K562 (cell line): ENCODE measurements around the gene UBR7. TPM values are rescaled to one million over a fixed set of nuclear protein-coding genes. Genes with fewer than 3 reads are reported as not detected.

Experiments used
- ATAC-seq: fragments of 200-7000 bp; cut with Tn5 transposase; 3 replicates; pipeline ENCODE4 v1.9.1; 2020; ENCODE audit warnings: moderate library complexity
- BruUV-seq: library from RNA; stranded (reverse); fragments of 400-500 nt; replicated peaks from 2 replicates; lab custom pipeline; 2021; lab: Mats Ljungman, UMichigan
- CTCF ChIA-PET: fragments of 300-600 bp; formaldehyde crosslinking; extraction: SDS; loops from one replicate; lab custom pipeline; 2021; ENCODE audit warnings: low intra/inter-chr PET ratio; lab: Yijun Ruan, JAX
- POLR2A ChIA-PET: fragments of 300-600, 350-650 bp; sonication (Branson Sonifier 250); formaldehyde crosslinking; extraction: SDS; loops from one replicate; lab custom pipeline; 2021; ENCODE audit warnings: antibody characterized with exemption, inconsistent platforms; lab: Yijun Ruan, JAX
- DNase-seq, 4 experiments: peaks; one replicate each; pipeline versions ENCODE4 v3.0.0 to v3.0.0-alpha.2; 2011 to 2018; ENCODE audit warnings: low spot score in 3 of 4, mixed read lengths in 3 of 4; ENCODE audit errors: extremely low read depth in 1 of 4
- FAIRE-seq: peaks from 2 replicates; lab custom pipeline; 2011; peaks lifted over from hg19 to GRCh38; lab: Jason Lieb, UNC
- H2AFZ ChIP-seq: 2 replicates; pipeline ENCODE4 v1.6.0; 2011; ENCODE audit warnings: low read depth, low read length, control low read depth, inconsistent platforms
- H3K27ac ChIP-seq: fragments of 200-600 bp; 3 replicates; pipeline ENCODE4 v1.8.0; 2011; ENCODE audit warnings: low read depth, mild to moderate bottlenecking, control low read depth, inconsistent platforms, low read length, moderate library complexity, mixed read lengths; ENCODE audit errors: extremely low read depth
- H3K27me3 ChIP-seq, 2 experiments: fragments of 300-600 bp in 1 of 2; 2 replicates in 1 of 2; 3 replicates in 1 of 2; pipeline versions ENCODE4 v1.6.0 to v1.8.0; 2011; ENCODE audit warnings: inconsistent platforms in 2 of 2, low read length in 2 of 2, mild to moderate bottlenecking in 1 of 2, mixed read lengths in 1 of 2, moderate library complexity in 1 of 2; ENCODE audit not compliant: control insufficient read depth in 2 of 2, insufficient read depth in 2 of 2
- H3K36me3 ChIP-seq: fragments of 300-600 bp; 3 replicates; pipeline ENCODE4 v1.8.0; 2011; ENCODE audit warnings: mild to moderate bottlenecking, low read length, inconsistent platforms; ENCODE audit not compliant: control insufficient read depth, insufficient read depth
- H3K4me1 ChIP-seq, 2 experiments: fragments of 200-600 bp in 1 of 2; replicated peaks in 1 of 2; 2 replicates in 1 of 2; 3 replicates in 1 of 2; pipeline versions ENCODE4 v1.5.1 to v1.8.0; 2011; ENCODE audit warnings: inconsistent platforms in 2 of 2, low read length in 2 of 2, mild to moderate bottlenecking in 1 of 2, mixed read lengths in 1 of 2, moderate library complexity in 1 of 2; ENCODE audit not compliant: control insufficient read depth in 2 of 2, insufficient read depth in 2 of 2
- H3K4me2 ChIP-seq: 2 replicates; pipeline ENCODE4 v1.6.1; 2011; ENCODE audit warnings: low read length, control low read depth, inconsistent platforms, mixed read lengths; ENCODE audit not compliant: insufficient read depth
- H3K4me3 ChIP-seq: fragments of 200-600 bp; sonication (generic), shearing (Covaris generic); 2 replicates; pipeline ENCODE4 v1.5.1; 2016; ENCODE audit warnings: control low read depth, inconsistent platforms
- H3K79me2 ChIP-seq: fragments of 200-600 bp; 3 replicates; pipeline ENCODE4 v1.8.0; 2011; ENCODE audit warnings: low read length, inconsistent platforms; ENCODE audit not compliant: control insufficient read depth, insufficient read depth
- H3K9ac ChIP-seq, 2 experiments: 2 replicates each; pipeline versions ENCODE4 v1.6.0 to v1.6.1; 2011; ENCODE audit warnings: low read depth in 2 of 2, low read length in 2 of 2, control low read depth in 1 of 2, inconsistent platforms in 1 of 2, mild to moderate bottlenecking in 1 of 2, mixed read lengths in 1 of 2; ENCODE audit not compliant: insufficient read depth in 1 of 2
- H3K9me1 ChIP-seq: one replicate; pipeline ENCODE4 v1.6.0; 2011; ENCODE audit warnings: inconsistent platforms, mild to moderate bottlenecking, low read length, moderate library complexity; ENCODE audit not compliant: control insufficient read depth, insufficient read depth
- H3K9me3 ChIP-seq: replicated peaks from 2 replicates; pipeline ENCODE4 v1.5.1; 2011; ENCODE audit warnings: low read depth, low read length, inconsistent platforms; ENCODE audit not compliant: control insufficient read depth, insufficient read depth
- H4K20me1 ChIP-seq: replicated peaks from 2 replicates; pipeline ENCODE4 v1.6.1; 2011; ENCODE audit warnings: low read length, inconsistent platforms, mixed read lengths; ENCODE audit not compliant: control insufficient read depth, insufficient read depth
- C11orf30 ChIP-seq: fragments of 450-650 bp; IDR thresholded peaks from 2 replicates; pipeline ENCODE4 v1.6.1; 2016; ENCODE audit warnings: low read depth, mild to moderate bottlenecking
- CBFA2T3 ChIP-seq: fragments of 450-650 bp; IDR thresholded peaks from 2 replicates; pipeline ENCODE4 v1.6.1; 2017
- CEBPG ChIP-seq, 3 experiments: fragments of 200-800 bp in 1 of 3; sonication (Bioruptor generic) in 1 of 3; sonication (generic) in 1 of 3; formaldehyde crosslinking in 1 of 3; IDR thresholded peaks in 2 of 3; conservative IDR thresholded peaks in 1 of 3; 2 replicates each; pipeline versions ENCODE4 v1.6.1 to v1.8.0; 2016 to 2022; ENCODE audit warnings: missing compliant biosample characterization in 2 of 3, missing genetic modification characterization in 2 of 3, mild to moderate bottlenecking in 1 of 3, missing genetic modification reagents in 1 of 3
- DPF2 ChIP-seq: fragments of 450-650 bp; IDR thresholded peaks from 2 replicates; pipeline ENCODE4 v1.6.1; 2016
- JUND ChIP-seq, 2 experiments: IDR thresholded peaks; 2 replicates in 1 of 2; 3 replicates in 1 of 2; pipeline ENCODE4 v1.6.1; 2011; ENCODE audit warnings: borderline replicate concordance in 2 of 2, low read depth in 2 of 2, low read length in 2 of 2, improper control_type of control experiment in 1 of 2, missing biosample characterization in 1 of 2, missing genetic modification characterization in 1 of 2, missing genetic modification reagents in 1 of 2
- KDM1A ChIP-seq, 2 experiments: fragments of 450-650 bp; IDR thresholded peaks; 2 replicates each; pipeline ENCODE4 v1.6.1; 2016; ENCODE audit warnings: mild to moderate bottlenecking in 2 of 2
- MAFK ChIP-seq: IDR thresholded peaks from 2 replicates; pipeline ENCODE4 v1.6.1; 2011; ENCODE audit warnings: low read length, improper control_type of control experiment
- POLR2B ChIP-seq: fragments of 450-650 bp; IDR thresholded peaks from 2 replicates; pipeline ENCODE4 v1.6.1; 2018; ENCODE audit warnings: low read depth; ENCODE audit not compliant: partially characterized antibody
- RCOR1 ChIP-seq, 2 experiments: IDR thresholded peaks; 2 replicates each; pipeline ENCODE4 v1.6.1; 2012; ENCODE audit warnings: low read depth in 2 of 2, low read length in 2 of 2, borderline replicate concordance in 1 of 2, improper control_type of control experiment in 1 of 2
- TAL1 ChIP-seq: fragments of 450-650 bp; IDR thresholded peaks from 2 replicates; pipeline ENCODE4 v1.6.1; 2016; ENCODE audit warnings: mild to moderate bottlenecking
- ZMIZ1 ChIP-seq, 2 experiments: fragments of 150-350 bp in 1 of 2; IDR thresholded peaks; 2 replicates each; pipeline ENCODE4 v1.6.1; 2012 to 2016; ENCODE audit warnings: low read depth in 2 of 2, low read length in 2 of 2, mild to moderate bottlenecking in 1 of 2, moderate library complexity in 1 of 2
- ZNF507 ChIP-seq: conservative IDR thresholded peaks from 2 replicates; pipeline ENCODE4 v1.6.1; 2017; ENCODE audit warnings: missing genetic modification characterization, missing compliant biosample characterization
- WGBS: fragments of 100-300 bp; shearing (Covaris generic); methylation state at CpG from one replicate; pipeline ENCODE4 v1.1.6; 2016; ENCODE audit warnings: low coverage, mixed read lengths; ENCODE audit not compliant: insufficient coverage; ENCODE audit errors: missing lambda C conversion rate; 5-methylcytosine and 5-hydroxymethylcytosine counted together
- in situ Hi-C: fragments of 300-500 bp; cut with MboI; formaldehyde crosslinking; loops from 4 replicates; pipeline ENCODE4 v1.15.0; 2018; ENCODE audit warnings: inconsistent platforms, mixed read lengths
- intact Hi-C: fragments of 100-400 bp; cut with micrococcal nuclease; formaldehyde crosslinking; loops from 2 replicates; pipeline ENCODE4 v1.14.2; 2022
- polyA plus RNA-seq, 8 experiments: library from polyadenylated mRNA; depleted of rRNA in 4 of 8; stranded (reverse) in 5 of 8; unstranded in 3 of 8; fragments of >200 nt; fragmentation: Nextera tagmentation in 2 of 8; fragmentation: Illumina TruSeq in 1 of 8; extraction: Ambion mirVana in 2 of 8; extraction: Trizol in 1 of 8; gene quantifications; 2 replicates each; pipeline versions ENCODE4 v1.2.1 to v1.2.3, GENCODE V29; 2011 to 2014; ENCODE audit warnings: inconsistent platforms in 1 of 8, missing spikeins in 1 of 8
- total RNA-seq, 7 experiments: library from RNA; depleted of rRNA in 6 of 7; stranded (reverse); fragments of >200 nt in 6 of 7; fragmentation: Illumina TruSeq in 2 of 7; extraction: Trizol in 2 of 7; gene quantifications; 2 replicates each; pipeline versions ENCODE4 v1.2.1 to v1.2.3, GENCODE V29; 2011 to 2021; ENCODE audit warnings: low replicate concordance in 1 of 7

UBR7 gene
- total and polyA plus RNA-seq, 9 of the 15 experiments (the other 6 are each of a cell fraction or from before 2014, with no cell fraction given), result 12.5 to 63.0 (median 34.4) TPM

- TF ChIP-seq TAL1 (peak; percentile 44; the same call in 1 of the 2 replicates), JUND (IDR thresholded peaks at IDR 0.05; ENCODE audit: borderline replicate concordance, low read depth, low read length) (peak; percentile 43; the same call in 1 of the 2 replicates), JUND (tag; IDR thresholded peaks at IDR 0.05; ENCODE audit: borderline replicate concordance, low read depth, low read length) (no peak; the same call in 2 of the 3 replicates), RCOR1 (IDR thresholded peaks at IDR 0.05; ENCODE audit: borderline replicate concordance in 1 of 2, low read depth in 2 of 2, low read length in 2 of 2) (peak in 1 of 2 experiments; percentile 84; a peak in 2 of 4 replicates), C11orf30 (peak; percentile 74), CBFA2T3 (peak; percentile 79), DPF2 (peak; percentile 72), MAFK (peak; percentile 57; the same call in 1 of the 2 replicates), CEBPG (CRISPR knock-in tag; IDR thresholded peaks at IDR 0.05) (no peak), CEBPG (tag; conservative IDR thresholded peaks at IDR 0.05 in 1 of 2, IDR thresholded peaks at IDR 0.05 in 1 of 2) (no peak)
Measured at GRCh38 chr14:93266127-93266526, 59.1 kb downstream of the UBR7 start (continued).

DNA sequence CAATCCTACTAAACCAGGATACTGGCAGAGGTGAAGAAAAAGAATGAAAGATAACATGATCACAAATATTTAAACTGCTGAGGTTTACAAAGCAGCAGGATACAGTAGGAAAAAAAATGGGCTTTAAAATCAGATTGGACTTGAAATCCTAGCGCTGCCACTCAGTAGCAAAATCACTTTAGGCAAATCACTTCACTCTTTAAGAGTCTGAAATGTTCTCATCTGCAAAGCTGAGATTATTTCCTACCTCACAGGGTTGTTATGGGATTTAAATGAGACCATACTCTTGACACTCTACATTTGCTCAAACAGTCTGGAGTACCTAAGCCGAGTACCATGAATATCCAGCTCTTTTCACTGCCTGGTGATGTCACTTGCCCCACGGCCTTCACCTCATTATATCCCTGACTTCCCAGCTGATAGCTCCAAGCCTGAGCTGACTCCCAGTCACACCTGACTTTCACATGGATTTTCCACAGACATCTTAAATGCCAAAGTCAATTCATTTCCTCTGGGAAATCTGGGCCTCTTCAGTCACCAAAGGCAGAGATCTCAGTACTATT, 60.2 kb downstream of the UBR7 start:
- ATAC-seq, result no peak
- Histone ChIP-seq H3K36me3 (peaks cover 15% of the 10 kb centered on the region; the same call in 2 of the 3 replicates), H3K4me1 (peaks cover 3 to 18% of the 10 kb centered on the region in 2 experiments; a peak in 4 of 5 replicates), H3K27ac (no peak overlapping the region), H3K9me3 (no peaks in the 10 kb centered on the region), H3K79me2 (no peaks in the 10 kb centered on the region; the same call in 2 of the 3 replicates), H3K4me3 (no peak overlapping the region), H4K20me1 (peaks cover 24% of the 10 kb centered on the region), H2AFZ (no peak overlapping the region), H3K9me1 (no peaks in the 10 kb centered on the region), H3K4me2 (no peak overlapping the region), H3K9ac (no peak overlapping the region), H3K27me3 (no peaks in the 10 kb centered on the region)
- no TSS peak for BruUV-seq
- POLR2A ChIA-PET, result no interaction called here
- 54% methylated on average over 3 of the region's 3 CpGs for WGBS
- in situ Hi-C loops (no loop called here), intact Hi-C loops (loop anchor here (5.0 kb wide), 1 partner anchor 65 kb away; the partner anchor contains the start of gene BTBD7)
- TF ChIP-seq RCOR1 (IDR thresholded peaks at IDR 0.05; ENCODE audit: borderline replicate concordance in 1 of 2, low read depth in 2 of 2, low read length in 2 of 2), result peak in 1 of 2 experiments; percentile 48; a peak in 1 of 4 replicates
- TF ChIP-seq KDM1A (IDR thresholded peaks at IDR 0.05), result peak; percentile 65 to 81
- no peak for TF ChIP-seq ZNF507 (tag)
- TF ChIP-seq ZMIZ1 (IDR thresholded peaks at IDR 0.05; ENCODE audit: low read depth in 2 of 2, low read length in 2 of 2), result no peak
- no peak for TF ChIP-seq POLR2B
- DNase-seq, result no peak
- CTCF ChIA-PET, result no interaction called here
- FAIRE-seq, result no peak
